HG03060 (cell line): Measurements from ENCODE around the gene GRID1.

Source experiments
- ATAC-seq: cut with Tn5 transposase; IDR thresholded peaks from one replicate; pipeline ENCODE4 v1.9.1; 2021; ENCODE audit warnings: low read depth, moderate number of reproducible peaks; ENCODE audit not compliant: unreplicated experiment

The GRID1 gene

GRCh38 chr10:86199041-86199440 lies 167.6 kb downstream of the GRID1 start:
- ATAC-seq: no peak

GRCh38 chr10:86198271-86198670 lies 168.3 kb downstream of the GRID1 start:
- no peak for ATAC-seq

- no peak for ATAC-seq
Observed at GRCh38 chr10:86197166-86197790, 169.3 kb downstream of the GRID1 start.

GRCh38 chr10:86195521-86196157 lies 171.0 kb downstream of the GRID1 start:
- no peak for ATAC-seq

- ATAC-seq: no peak
Observed at GRCh38 chr10:86194684-86195083, 171.9 kb downstream of the GRID1 start.

- ATAC-seq: no peak
Observed at GRCh38 chr10:86193841-86194240, 172.8 kb downstream of the GRID1 start.

GRCh38 chr10:86192691-86193090 lies 173.9 kb downstream of the GRID1 start:
- ATAC-seq: no peak

- no peak for ATAC-seq
Observed at GRCh38 chr10:86192147-86192546, 174.4 kb downstream of the GRID1 start.

GRCh38 chr10:86191686-86192085 lies 174.9 kb downstream of the GRID1 start:
- ATAC-seq: no peak

- no peak for ATAC-seq
Observed at GRCh38 chr10:86191166-86191565, 175.4 kb downstream of the GRID1 start.

- no peak for ATAC-seq
Observed at GRCh38 chr10:86190291-86190690, 176.3 kb downstream of the GRID1 start.

GRCh38 chr10:86189891-86190290 lies 176.7 kb downstream of the GRID1 start:
- ATAC-seq: no peak

GRCh38 chr10:86188796-86189558 lies 177.6 kb downstream of the GRID1 start:
- ATAC-seq: no peak

- no peak for ATAC-seq
Observed at GRCh38 chr10:86188326-86188725, 178.3 kb downstream of the GRID1 start.

- ATAC-seq: no peak
Observed at GRCh38 chr10:86187499-86188239, 178.9 kb downstream of the GRID1 start.

- ATAC-seq: no peak
Observed at GRCh38 chr10:86186633-86187032, 180.0 kb downstream of the GRID1 start.

GRCh38 chr10:86182595-86182994 lies 184.0 kb downstream of the GRID1 start:
- ATAC-seq: no peak

GRCh38 chr10:86182150-86182549 lies 184.4 kb downstream of the GRID1 start:
- ATAC-seq: no peak

GRCh38 chr10:86180861-86181260 lies 185.7 kb downstream of the GRID1 start:
- no peak for ATAC-seq

GRCh38 chr10:86179961-86180360 lies 186.6 kb downstream of the GRID1 start:
- no peak for ATAC-seq

GRCh38 chr10:86179153-86179524 lies 187.5 kb downstream of the GRID1 start:
- no peak for ATAC-seq
